ENCODE measurements around the gene MAPK4. TPM values are rescaled to one million over a fixed set of nuclear protein-coding genes. Genes with fewer than 3 reads are reported as not detected.

MAPK4 gene
- total RNA-seq, 1 donor = not detected

- Histone ChIP-seq H3K27ac (ENCODE audit: low read depth, low read length) (no peak overlapping the region), H3K4me2 (ENCODE audit: insufficient read depth, low read length) (no peak overlapping the region), H3K4me1 (ENCODE audit: insufficient read depth, low read length) (no peaks in the 10 kb centered on the region), H4K20me1 (ENCODE audit: insufficient read depth, low read length) (no peaks in the 10 kb centered on the region), H3K9me3 (ENCODE audit: low read depth, low read length) (no peaks in the 10 kb centered on the region), H2AFZ (ENCODE audit: low read length) (no peak overlapping the region), H3K27me3 (ENCODE audit: insufficient read depth, low read length) (no peaks in the 10 kb centered on the region), H3K79me2 (ENCODE audit: insufficient read depth, low read length) (no peaks in the 10 kb centered on the region), H3K4me3 (ENCODE audit: insufficient read depth, low read length) (no peak overlapping the region), H3K36me3 (ENCODE audit: insufficient read depth, low read length) (no peaks in the 10 kb centered on the region)
- no peak for TF ChIP-seq CTCF (IDR thresholded peaks at IDR 0.05; ENCODE audit: extremely low read depth, low read depth, low read length)
- no peak for DNase-seq (ENCODE audit: insufficient read length, low spot score, missing footprints)
Measured at GRCh38 chr18:50644807-50645206, 84.9 kb downstream of the MAPK4 start.

- Histone ChIP-seq H3K4me1 (ENCODE audit: insufficient read depth, low read length) (no peaks in the 10 kb centered on the region), H3K4me3 (ENCODE audit: insufficient read depth, low read length) (no peak overlapping the region), H3K27ac (ENCODE audit: low read depth, low read length) (no peak overlapping the region), H3K4me2 (ENCODE audit: insufficient read depth, low read length) (no peak overlapping the region), H3K36me3 (ENCODE audit: insufficient read depth, low read length) (no peaks in the 10 kb centered on the region), H3K9me3 (ENCODE audit: low read depth, low read length) (no peaks in the 10 kb centered on the region), H2AFZ (ENCODE audit: low read length) (no peak overlapping the region), H3K27me3 (ENCODE audit: insufficient read depth, low read length) (no peaks in the 10 kb centered on the region), H4K20me1 (ENCODE audit: insufficient read depth, low read length) (no peaks in the 10 kb centered on the region), H3K79me2 (ENCODE audit: insufficient read depth, low read length) (no peaks in the 10 kb centered on the region)
- no peak for DNase-seq (ENCODE audit: insufficient read length, low spot score, missing footprints)
- TF ChIP-seq CTCF (IDR thresholded peaks at IDR 0.05; ENCODE audit: extremely low read depth, low read depth, low read length) = no peak
Measured at GRCh38 chr18:50647237-50647636, 87.3 kb downstream of the MAPK4 start.

GRCh38 chr18:50647792-50648191 lies 87.9 kb downstream of the MAPK4 start:
- Histone ChIP-seq H3K27ac (ENCODE audit: low read depth, low read length) (no peak overlapping the region), H2AFZ (ENCODE audit: low read length) (no peak overlapping the region), H3K4me3 (ENCODE audit: insufficient read depth, low read length) (no peak overlapping the region), H3K36me3 (ENCODE audit: insufficient read depth, low read length) (no peaks in the 10 kb centered on the region), H4K20me1 (ENCODE audit: insufficient read depth, low read length) (no peaks in the 10 kb centered on the region), H3K27me3 (ENCODE audit: insufficient read depth, low read length) (no peaks in the 10 kb centered on the region), H3K4me2 (ENCODE audit: insufficient read depth, low read length) (no peak overlapping the region), H3K9me3 (ENCODE audit: low read depth, low read length) (no peaks in the 10 kb centered on the region), H3K4me1 (ENCODE audit: insufficient read depth, low read length) (no peaks in the 10 kb centered on the region), H3K79me2 (ENCODE audit: insufficient read depth, low read length) (no peaks in the 10 kb centered on the region)
- TF ChIP-seq CTCF (IDR thresholded peaks at IDR 0.05; ENCODE audit: extremely low read depth, low read depth, low read length) = no peak
- DNase-seq (ENCODE audit: insufficient read length, low spot score, missing footprints) = no peak

- Histone ChIP-seq H3K27ac (ENCODE audit: low read depth, low read length) (no peak overlapping the region), H3K9me3 (ENCODE audit: low read depth, low read length) (no peaks in the 10 kb centered on the region), H3K79me2 (ENCODE audit: insufficient read depth, low read length) (no peaks in the 10 kb centered on the region), H3K4me1 (ENCODE audit: insufficient read depth, low read length) (no peaks in the 10 kb centered on the region), H3K36me3 (ENCODE audit: insufficient read depth, low read length) (no peaks in the 10 kb centered on the region), H3K4me3 (ENCODE audit: insufficient read depth, low read length) (no peak overlapping the region), H2AFZ (ENCODE audit: low read length) (no peak overlapping the region), H4K20me1 (ENCODE audit: insufficient read depth, low read length) (no peaks in the 10 kb centered on the region), H3K4me2 (ENCODE audit: insufficient read depth, low read length) (no peak overlapping the region), H3K27me3 (ENCODE audit: insufficient read depth, low read length) (no peaks in the 10 kb centered on the region)
- TF ChIP-seq CTCF (IDR thresholded peaks at IDR 0.05; ENCODE audit: extremely low read depth, low read depth, low read length) = no peak
- no peak for DNase-seq (ENCODE audit: insufficient read length, low spot score, missing footprints)
Measured at GRCh38 chr18:50649821-50650220, 89.9 kb downstream of the MAPK4 start.

Measured in osteoblast (primary cell).